Stimulated activated naive B cell treated with anti-CD40 and anti-IgM and Interleukin-4, amounts not matched to agents 10 μg/mL and 1 μg/mL and 100 μg/mL, for 72 hours (primary cell): ENCODE measurements around the gene USP20.

Source experiments
- ATAC-seq, 2 donors: fragments of 150-1000 bp; cut with Tn5 transposase; replicated peaks; 2 replicates each; pipeline ENCODE4 v1.10.0; 2021; ENCODE audit warnings: moderate library complexity in 1 of 2
- DNase-seq: peaks from one replicate; pipeline ENCODE4 v3.0.0; 2021
- H3K27ac Mint-ChIP-seq: one replicate; pipeline ENCODE4 v1.8.0; 2022; ENCODE audit warnings: mild to moderate bottlenecking, mixed read lengths
- H3K27me3 Mint-ChIP-seq, 2 donors: one replicate each; pipeline ENCODE4 v1.8.0; 2022; ENCODE audit warnings: mixed read lengths in 2 of 2
- H3K36me3 Mint-ChIP-seq, 2 donors: one replicate each; pipeline ENCODE4 v1.8.0; 2022; ENCODE audit warnings: mixed read lengths in 2 of 2, mild to moderate bottlenecking in 1 of 2
- H3K4me1 Mint-ChIP-seq, 2 donors: one replicate each; pipeline ENCODE4 v1.8.0; 2022; ENCODE audit warnings: mixed read lengths in 2 of 2, mild to moderate bottlenecking in 1 of 2
- H3K4me3 Mint-ChIP-seq, 2 donors: one replicate each; pipeline ENCODE4 v1.8.0; 2022; ENCODE audit warnings: mild to moderate bottlenecking in 2 of 2, mixed read lengths in 2 of 2, moderate library complexity in 1 of 2
- H3K9me3 Mint-ChIP-seq, 2 donors: one replicate each; pipeline ENCODE4 v1.8.0; 2022; ENCODE audit warnings: mixed read lengths in 2 of 2, mild to moderate bottlenecking in 1 of 2

The USP20 gene

GRCh38 chr9:129853614-129854013, 18.4 kb downstream of the USP20 start:
- H3K4me1 Mint-ChIP-seq = no peaks in the 10 kb centered on the region
- no peak overlapping the region for H3K27ac Mint-ChIP-seq
- H3K9me3 Mint-ChIP-seq = no peaks in the 10 kb centered on the region
- H3K27me3 Mint-ChIP-seq = no peaks in the 10 kb centered on the region
- DNase-seq = no peak
- no peak for ATAC-seq
- H3K4me3 Mint-ChIP-seq = no peak overlapping the region
- H3K36me3 Mint-ChIP-seq = peaks cover 59 to 73% of the 10 kb centered on the region in 2 donors

- ATAC-seq (no peak), DNase-seq (no peak)
- Mint-ChIP-seq H3K4me1 (no peaks in the 10 kb centered on the region), H3K27me3 (no peaks in the 10 kb centered on the region), H3K9me3 (no peaks in the 10 kb centered on the region), H3K4me3 (no peak overlapping the region), H3K27ac (no peak overlapping the region), H3K36me3 (peaks cover 60 to 74% of the 10 kb centered on the region in 2 donors)
Measured at GRCh38 chr9:129854588-129855110, 19.4 kb downstream of the USP20 start.

- H3K27me3 Mint-ChIP-seq = no peaks in the 10 kb centered on the region
- DNase-seq = no peak
- H3K27ac Mint-ChIP-seq = no peak overlapping the region
Measured at GRCh38 chr9:129857207-129857606, 21.9 kb downstream of the USP20 start.

GRCh38 chr9:129858167-129858962, 23.1 kb downstream of the USP20 start:
- Mint-ChIP-seq H3K36me3 (peaks cover 55 to 67% of the 10 kb centered on the region in 2 donors), H3K9me3 (no peaks in the 10 kb centered on the region), H3K27ac (no peak overlapping the region), H3K27me3 (no peaks in the 10 kb centered on the region), H3K4me3 (no peak overlapping the region), H3K4me1 (no peaks in the 10 kb centered on the region)
- ATAC-seq = no peak
- no peak for DNase-seq

More at GRCh38 chr9:129857207-129857606, 21.9 kb downstream of the USP20 start:
- Mint-ChIP-seq H3K36me3 (peaks cover 57 to 70% of the 10 kb centered on the region in 2 donors), H3K4me1 (no peaks in the 10 kb centered on the region), H3K9me3 (no peaks in the 10 kb centered on the region), H3K4me3 (no peak overlapping the region)
- no peak for ATAC-seq

GRCh38 chr9:129860653-129861446, 25.6 kb downstream of the USP20 start:
- no peak for DNase-seq
- Mint-ChIP-seq H3K36me3 (peaks cover 47 to 60% of the 10 kb centered on the region in 2 donors), H3K27me3 (no peaks in the 10 kb centered on the region), H3K9me3 (no peaks in the 10 kb centered on the region), H3K4me3 (no peak overlapping the region), H3K27ac (no peak overlapping the region), H3K4me1 (peaks cover 0 to 7% of the 10 kb centered on the region in 2 donors)
- ATAC-seq = no peak

GRCh38 chr9:129861447-129861827, 26.2 kb downstream of the USP20 start:
- no peaks in the 10 kb centered on the region for H3K27me3 Mint-ChIP-seq
- H3K36me3 Mint-ChIP-seq = peaks cover 44 to 59% of the 10 kb centered on the region in 2 donors
- DNase-seq (no peak), ATAC-seq (no peak)
- no peak overlapping the region for H3K27ac Mint-ChIP-seq
- no peaks in the 10 kb centered on the region for H3K9me3 Mint-ChIP-seq
- H3K4me1 Mint-ChIP-seq = peaks cover 1 to 7% of the 10 kb centered on the region in 2 donors
- no peak overlapping the region for H3K4me3 Mint-ChIP-seq

- ATAC-seq (no peak), DNase-seq (no peak)
Measured at GRCh38 chr9:129863059-129863690, 27.9 kb downstream of the USP20 start.

GRCh38 chr9:129864991-129865647, 29.9 kb downstream of the USP20 start:
- Mint-ChIP-seq H3K27me3 (no peaks in the 10 kb centered on the region), H3K27ac (no peak overlapping the region), H3K4me3 (no peak overlapping the region), H3K4me1 (peaks cover 11 to 12% of the 10 kb centered on the region in 2 donors), H3K9me3 (no peaks in the 10 kb centered on the region), H3K36me3 (peaks cover 45 to 65% of the 10 kb centered on the region in 2 donors)
- DNase-seq (no peak), ATAC-seq (no peak)

More at GRCh38 chr9:129863059-129863690, 27.9 kb downstream of the USP20 start:
- Mint-ChIP-seq H3K27ac (peak overlapping the region; percentile 63), H3K4me1 (peaks cover 5 to 12% of the 10 kb centered on the region in 2 donors), H3K9me3 (no peaks in the 10 kb centered on the region), H3K27me3 (no peaks in the 10 kb centered on the region), H3K36me3 (peaks cover 47 to 59% of the 10 kb centered on the region in 2 donors), H3K4me3 (no peak overlapping the region)

GRCh38 chr9:129865668-129866320, 30.5 kb downstream of the USP20 start:
- Mint-ChIP-seq H3K4me1 (peaks cover 11 to 12% of the 10 kb centered on the region in 2 donors), H3K27ac (peak overlapping the region; percentile 22), H3K4me3 (no peak overlapping the region), H3K36me3 (peaks cover 42 to 65% of the 10 kb centered on the region in 2 donors), H3K9me3 (no peaks in the 10 kb centered on the region), H3K27me3 (no peaks in the 10 kb centered on the region)
- DNase-seq (no peak), ATAC-seq (no peak)

GRCh38 chr9:129866394-129867135, 31.3 kb downstream of the USP20 start:
- Mint-ChIP-seq H3K27me3 (no peaks in the 10 kb centered on the region), H3K9me3 (no peaks in the 10 kb centered on the region), H3K36me3 (peaks cover 42 to 65% of the 10 kb centered on the region in 2 donors), H3K4me3 (no peak overlapping the region), H3K4me1 (peaks cover 12% of the 10 kb centered on the region in 2 donors), H3K27ac (peak overlapping the region; percentile 22)
- DNase-seq (no peak), ATAC-seq (no peak)

GRCh38 chr9:129867136-129868022, 32.1 kb downstream of the USP20 start:
- Mint-ChIP-seq H3K4me1 (peaks cover 12% of the 10 kb centered on the region in 2 donors), H3K9me3 (no peaks in the 10 kb centered on the region), H3K27ac (no peak overlapping the region), H3K27me3 (no peaks in the 10 kb centered on the region), H3K4me3 (peak overlapping the region in 1 of 2 donors; percentile 29), H3K36me3 (peaks cover 39 to 60% of the 10 kb centered on the region in 2 donors)
- ATAC-seq (no peak), DNase-seq (no peak)
